ENCODE measurements around the gene IDH1.

DNA sequence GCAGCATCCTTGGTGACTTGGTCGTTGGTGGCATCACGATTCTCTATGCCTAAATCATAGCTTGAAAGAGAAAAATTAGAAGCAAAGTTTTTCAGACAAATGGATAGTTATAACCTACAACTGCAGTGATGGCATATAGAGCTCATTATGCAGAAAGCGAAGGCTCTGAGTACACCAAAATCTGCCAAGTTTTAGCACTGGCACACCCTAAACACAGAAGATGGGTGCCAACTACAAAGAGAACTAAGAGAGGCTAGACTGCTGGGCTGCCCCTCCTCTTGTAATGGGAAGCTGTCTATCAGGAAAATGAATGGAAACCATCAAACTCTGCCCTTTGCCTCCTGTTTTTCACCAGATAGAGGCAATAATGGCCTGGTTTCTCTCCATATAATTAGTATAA is 6.3 kb downstream of the IDH1 start:
- TF ChIP-seq POLR2A (IDR thresholded peaks at IDR 0.05; ENCODE audit: low read length) (no peak), FOSL2 (IDR thresholded peaks at IDR 0.05) (no peak), FOSL2 (CRISPR knock-in tag; IDR thresholded peaks at IDR 0.05) (no peak), EP300 (IDR thresholded peaks at IDR 0.05) (no peak)
- TF ChIP-seq, protein P1, sequence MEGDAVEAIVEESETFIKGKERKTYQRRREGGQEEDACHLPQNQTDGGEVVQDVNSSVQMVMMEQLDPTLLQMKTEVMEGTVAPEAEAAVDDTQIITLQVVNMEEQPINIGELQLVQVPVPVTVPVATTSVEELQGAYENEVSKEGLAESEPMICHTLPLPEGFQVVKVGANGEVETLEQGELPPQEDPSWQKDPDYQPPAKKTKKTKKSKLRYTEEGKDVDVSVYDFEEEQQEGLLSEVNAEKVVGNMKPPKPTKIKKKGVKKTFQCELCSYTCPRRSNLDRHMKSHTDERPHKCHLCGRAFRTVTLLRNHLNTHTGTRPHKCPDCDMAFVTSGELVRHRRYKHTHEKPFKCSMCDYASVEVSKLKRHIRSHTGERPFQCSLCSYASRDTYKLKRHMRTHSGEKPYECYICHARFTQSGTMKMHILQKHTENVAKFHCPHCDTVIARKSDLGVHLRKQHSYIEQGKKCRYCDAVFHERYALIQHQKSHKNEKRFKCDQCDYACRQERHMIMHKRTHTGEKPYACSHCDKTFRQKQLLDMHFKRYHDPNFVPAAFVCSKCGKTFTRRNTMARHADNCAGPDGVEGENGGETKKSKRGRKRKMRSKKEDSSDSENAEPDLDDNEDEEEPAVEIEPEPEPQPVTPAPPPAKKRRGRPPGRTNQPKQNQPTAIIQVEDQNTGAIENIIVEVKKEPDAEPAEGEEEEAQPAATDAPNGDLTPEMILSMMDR (IDR thresholded peaks at IDR 0.05) = no peak
- TF ChIP-seq, protein P2, sequence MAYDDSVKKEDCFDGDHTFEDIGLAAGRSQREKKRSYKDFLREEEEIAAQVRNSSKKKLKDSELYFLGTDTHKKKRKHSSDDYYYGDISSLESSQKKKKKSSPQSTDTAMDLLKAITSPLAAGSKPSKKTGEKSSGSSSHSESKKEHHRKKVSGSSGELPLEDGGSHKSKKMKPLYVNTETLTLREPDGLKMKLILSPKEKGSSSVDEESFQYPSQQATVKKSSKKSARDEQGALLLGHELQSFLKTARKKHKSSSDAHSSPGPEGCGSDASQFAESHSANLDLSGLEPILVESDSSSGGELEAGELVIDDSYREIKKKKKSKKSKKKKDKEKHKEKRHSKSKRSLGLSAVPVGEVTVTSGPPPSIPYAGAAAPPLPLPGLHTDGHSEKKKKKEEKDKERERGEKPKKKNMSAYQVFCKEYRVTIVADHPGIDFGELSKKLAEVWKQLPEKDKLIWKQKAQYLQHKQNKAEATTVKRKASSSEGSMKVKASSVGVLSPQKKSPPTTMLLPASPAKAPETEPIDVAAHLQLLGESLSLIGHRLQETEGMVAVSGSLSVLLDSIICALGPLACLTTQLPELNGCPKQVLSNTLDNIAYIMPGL (CRISPR knock-in tag; IDR thresholded peaks at IDR 0.05; ENCODE audit: borderline replicate concordance) = no peak
- TF ChIP-seq, protein P3, sequence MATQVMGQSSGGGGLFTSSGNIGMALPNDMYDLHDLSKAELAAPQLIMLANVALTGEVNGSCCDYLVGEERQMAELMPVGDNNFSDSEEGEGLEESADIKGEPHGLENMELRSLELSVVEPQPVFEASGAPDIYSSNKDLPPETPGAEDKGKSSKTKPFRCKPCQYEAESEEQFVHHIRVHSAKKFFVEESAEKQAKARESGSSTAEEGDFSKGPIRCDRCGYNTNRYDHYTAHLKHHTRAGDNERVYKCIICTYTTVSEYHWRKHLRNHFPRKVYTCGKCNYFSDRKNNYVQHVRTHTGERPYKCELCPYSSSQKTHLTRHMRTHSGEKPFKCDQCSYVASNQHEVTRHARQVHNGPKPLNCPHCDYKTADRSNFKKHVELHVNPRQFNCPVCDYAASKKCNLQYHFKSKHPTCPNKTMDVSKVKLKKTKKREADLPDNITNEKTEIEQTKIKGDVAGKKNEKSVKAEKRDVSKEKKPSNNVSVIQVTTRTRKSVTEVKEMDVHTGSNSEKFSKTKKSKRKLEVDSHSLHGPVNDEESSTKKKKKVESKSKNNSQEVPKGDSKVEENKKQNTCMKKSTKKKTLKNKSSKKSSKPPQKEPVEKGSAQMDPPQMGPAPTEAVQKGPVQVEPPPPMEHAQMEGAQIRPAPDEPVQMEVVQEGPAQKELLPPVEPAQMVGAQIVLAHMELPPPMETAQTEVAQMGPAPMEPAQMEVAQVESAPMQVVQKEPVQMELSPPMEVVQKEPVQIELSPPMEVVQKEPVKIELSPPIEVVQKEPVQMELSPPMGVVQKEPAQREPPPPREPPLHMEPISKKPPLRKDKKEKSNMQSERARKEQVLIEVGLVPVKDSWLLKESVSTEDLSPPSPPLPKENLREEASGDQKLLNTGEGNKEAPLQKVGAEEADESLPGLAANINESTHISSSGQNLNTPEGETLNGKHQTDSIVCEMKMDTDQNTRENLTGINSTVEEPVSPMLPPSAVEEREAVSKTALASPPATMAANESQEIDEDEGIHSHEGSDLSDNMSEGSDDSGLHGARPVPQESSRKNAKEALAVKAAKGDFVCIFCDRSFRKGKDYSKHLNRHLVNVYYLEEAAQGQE (IDR thresholded peaks at IDR 0.05) = no peak
